Vagina (tissue), 2 donors: ENCODE data around the gene ERBB3.

Source experiments
- CTCF ChIP-seq, 3 experiments: fragments of 450-650 bp in 2 of 3; fragments of 200-600 bp in 1 of 3; sonication (generic) in 1 of 3; IDR thresholded peaks; one replicate each; pipeline ENCODE4 v1.5.1; 2017 to 2019; ENCODE audit warnings: antibody characterized with exemption in 3 of 3, mild to moderate bottlenecking in 2 of 3, moderate library complexity in 2 of 3
- POLR2A ChIP-seq, 2 donors: fragments of 450-650 bp; IDR thresholded peaks; one replicate each; pipeline ENCODE4 v1.6.1; 2017; ENCODE audit warnings: antibody characterized with exemption in 2 of 2, mild to moderate bottlenecking in 2 of 2, moderate library complexity in 2 of 2
- POLR2AphosphoS5 ChIP-seq, 2 donors: sonication (generic); formaldehyde crosslinking; IDR thresholded peaks; one replicate each; pipeline ENCODE4 v1.9.0; 2017; ENCODE audit warnings: antibody characterized with exemption in 2 of 2, mild to moderate bottlenecking in 2 of 2, low read depth in 1 of 2; ENCODE audit not compliant: insufficient read depth in 1 of 2

- no peak for TF ChIP-seq POLR2A (IDR thresholded peaks at IDR 0.05)
- TF ChIP-seq CTCF (IDR thresholded peaks at IDR 0.05), result no peak
- TF ChIP-seq POLR2AphosphoS5 (IDR thresholded peaks at IDR 0.05; ENCODE audit: insufficient read depth in 1 of 2, low read depth in 1 of 2), result no peak
Observed at GRCh38 chr12:56062996-56063395, 17.0 kb upstream of the ERBB3 start.
